ENCODE measurements around the gene NSMF.

DNA sequence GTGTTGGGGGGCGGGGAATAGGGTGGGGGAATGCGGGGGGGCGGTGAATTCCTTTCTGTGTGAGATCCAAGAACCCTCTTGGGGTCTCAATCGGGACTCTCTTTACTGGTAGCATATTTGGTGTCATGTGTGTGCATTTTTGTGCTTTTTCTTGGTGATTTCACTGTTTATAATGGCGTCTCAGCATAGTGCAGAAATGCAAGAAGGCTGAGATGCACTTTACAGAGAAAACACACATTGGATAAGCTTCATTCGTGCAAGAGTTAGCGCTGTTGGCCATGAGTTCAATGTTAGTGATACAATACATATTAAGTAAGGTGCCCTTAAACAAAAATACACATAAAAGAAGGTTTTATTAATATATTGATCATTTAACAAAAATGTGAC is 17.2 kb downstream of the NSMF start:
- TF ChIP-seq, protein P1, sequence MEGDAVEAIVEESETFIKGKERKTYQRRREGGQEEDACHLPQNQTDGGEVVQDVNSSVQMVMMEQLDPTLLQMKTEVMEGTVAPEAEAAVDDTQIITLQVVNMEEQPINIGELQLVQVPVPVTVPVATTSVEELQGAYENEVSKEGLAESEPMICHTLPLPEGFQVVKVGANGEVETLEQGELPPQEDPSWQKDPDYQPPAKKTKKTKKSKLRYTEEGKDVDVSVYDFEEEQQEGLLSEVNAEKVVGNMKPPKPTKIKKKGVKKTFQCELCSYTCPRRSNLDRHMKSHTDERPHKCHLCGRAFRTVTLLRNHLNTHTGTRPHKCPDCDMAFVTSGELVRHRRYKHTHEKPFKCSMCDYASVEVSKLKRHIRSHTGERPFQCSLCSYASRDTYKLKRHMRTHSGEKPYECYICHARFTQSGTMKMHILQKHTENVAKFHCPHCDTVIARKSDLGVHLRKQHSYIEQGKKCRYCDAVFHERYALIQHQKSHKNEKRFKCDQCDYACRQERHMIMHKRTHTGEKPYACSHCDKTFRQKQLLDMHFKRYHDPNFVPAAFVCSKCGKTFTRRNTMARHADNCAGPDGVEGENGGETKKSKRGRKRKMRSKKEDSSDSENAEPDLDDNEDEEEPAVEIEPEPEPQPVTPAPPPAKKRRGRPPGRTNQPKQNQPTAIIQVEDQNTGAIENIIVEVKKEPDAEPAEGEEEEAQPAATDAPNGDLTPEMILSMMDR (conservative IDR thresholded peaks at IDR 0.05; ENCODE audit: low read depth, low read length), result no peak
- TF ChIP-seq POLR2A (IDR thresholded peaks at IDR 0.05; ENCODE audit: low read depth, low read length), result no peak
- TF ChIP-seq SMC3 (IDR thresholded peaks at IDR 0.05; ENCODE audit: low read depth, low read length), result no peak
- TF ChIP-seq MXI1 (IDR thresholded peaks at IDR 0.05; ENCODE audit: borderline replicate concordance, low read depth, low read length), result no peak
- no peak for TF ChIP-seq BHLHE40 (IDR thresholded peaks at IDR 0.05; ENCODE audit: low read depth, low read length)
- TF ChIP-seq RAD21 (IDR thresholded peaks at IDR 0.05; ENCODE audit: low read length), result no peak
- TF ChIP-seq, protein P2, sequence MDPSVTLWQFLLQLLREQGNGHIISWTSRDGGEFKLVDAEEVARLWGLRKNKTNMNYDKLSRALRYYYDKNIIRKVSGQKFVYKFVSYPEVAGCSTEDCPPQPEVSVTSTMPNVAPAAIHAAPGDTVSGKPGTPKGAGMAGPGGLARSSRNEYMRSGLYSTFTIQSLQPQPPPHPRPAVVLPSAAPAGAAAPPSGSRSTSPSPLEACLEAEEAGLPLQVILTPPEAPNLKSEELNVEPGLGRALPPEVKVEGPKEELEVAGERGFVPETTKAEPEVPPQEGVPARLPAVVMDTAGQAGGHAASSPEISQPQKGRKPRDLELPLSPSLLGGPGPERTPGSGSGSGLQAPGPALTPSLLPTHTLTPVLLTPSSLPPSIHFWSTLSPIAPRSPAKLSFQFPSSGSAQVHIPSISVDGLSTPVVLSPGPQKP (IDR thresholded peaks at IDR 0.05; ENCODE audit: borderline replicate concordance, low read depth, low read length), result no peak
- TF ChIP-seq, protein P3, sequence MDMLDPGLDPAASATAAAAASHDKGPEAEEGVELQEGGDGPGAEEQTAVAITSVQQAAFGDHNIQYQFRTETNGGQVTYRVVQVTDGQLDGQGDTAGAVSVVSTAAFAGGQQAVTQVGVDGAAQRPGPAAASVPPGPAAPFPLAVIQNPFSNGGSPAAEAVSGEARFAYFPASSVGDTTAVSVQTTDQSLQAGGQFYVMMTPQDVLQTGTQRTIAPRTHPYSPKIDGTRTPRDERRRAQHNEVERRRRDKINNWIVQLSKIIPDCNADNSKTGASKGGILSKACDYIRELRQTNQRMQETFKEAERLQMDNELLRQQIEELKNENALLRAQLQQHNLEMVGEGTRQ (IDR thresholded peaks at IDR 0.05; ENCODE audit: low read depth, low read length), result no peak
- TF ChIP-seq CEBPB (IDR thresholded peaks at IDR 0.05; ENCODE audit: low read depth, low read length), result no peak
- TF ChIP-seq RCOR1 (IDR thresholded peaks at IDR 0.05; ENCODE audit: insufficient replicate concordance, low read length), result no peak
- TF ChIP-seq MAFK (IDR thresholded peaks at IDR 0.05; ENCODE audit: low read depth, low read length), result no peak
- TF ChIP-seq MAZ (IDR thresholded peaks at IDR 0.05; ENCODE audit: borderline replicate concordance, low read depth, low read length), result no peak
- no peak for TF ChIP-seq RFX5 (IDR thresholded peaks at IDR 0.05; ENCODE audit: low read depth, low read length)

Measured in IMR-90 (cell line).